Measurements from ENCODE around the gene TTN.

DNA sequence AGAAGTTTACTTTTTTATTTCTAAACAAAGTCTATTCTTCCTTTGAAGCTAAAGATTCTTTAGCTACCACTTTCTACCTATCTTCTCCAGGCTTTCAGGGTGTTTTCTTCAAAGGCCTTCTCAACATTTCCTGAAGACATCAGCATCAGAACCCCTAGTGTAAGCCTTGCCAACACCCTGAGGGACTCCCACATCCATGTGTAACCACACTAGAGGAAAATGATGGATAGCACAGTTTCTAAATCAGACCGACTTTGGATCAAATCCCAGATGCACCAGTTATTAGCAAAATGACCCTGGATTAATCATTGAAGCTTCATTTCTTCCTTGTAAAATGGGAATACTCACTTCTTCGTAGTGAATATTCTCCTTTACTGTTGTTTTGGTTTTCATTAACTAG is 4.7 kb upstream of the TTN start:
- TF ChIP-seq POLR2A (IDR thresholded peaks at IDR 0.05) (no peak), CTCF (IDR thresholded peaks at IDR 0.05) (no peak)
